Panc1 (cell line): Measurements from ENCODE around the gene NUDT22. TPM values are rescaled to one million over a fixed set of nuclear protein-coding genes. Genes with fewer than 3 reads are reported as not detected.

Source experiments
- ATAC-seq: fragments of 200-7000 bp; cut with Tn5 transposase; 2 replicates; pipeline ENCODE4 v1.9.1; 2020; ENCODE audit warnings: mild to moderate bottlenecking, moderate library complexity
- BruUV-seq: library from RNA; stranded (reverse); fragments of 400-500 nt; replicated peaks from 2 replicates; lab custom pipeline; 2021; lab: Mats Ljungman, UMichigan
- CTCF ChIA-PET: fragments of 300-600 bp; sonication (Branson Sonifier 250); formaldehyde crosslinking; loops from one replicate; lab custom pipeline; 2022; ENCODE audit warnings: antibody characterized with exemption; lab: Charles Lee
- POLR2A ChIA-PET: fragments of 300-600 bp; sonication (Branson Sonifier 250); formaldehyde crosslinking; loops from one replicate; lab custom pipeline; 2022; ENCODE audit warnings: antibody characterized with exemption; lab: Charles Lee
- DNase-seq: peaks from one replicate; pipeline ENCODE4 v3.0.0-alpha.2; 2010; ENCODE audit warnings: low read depth, low spot score
- H3K27ac ChIP-seq: 2 replicates; pipeline ENCODE4 v1.5.1; 2011; ENCODE audit warnings: mild to moderate bottlenecking, low read length, inconsistent platforms
- H3K27me3 ChIP-seq: fragments of 200-500 bp; sonication (Bioruptor generic); 2 replicates; pipeline ENCODE4 v1.6.0; 2014; ENCODE audit warnings: low read length, inconsistent platforms; ENCODE audit not compliant: control insufficient read depth, insufficient read depth
- H3K36me3 ChIP-seq: fragments of 200-500 bp; sonication (Bioruptor generic); 2 replicates; pipeline ENCODE4 v1.5.1; 2014; ENCODE audit warnings: inconsistent platforms, mild to moderate bottlenecking, low read length, moderate library complexity; ENCODE audit not compliant: control insufficient read depth, insufficient read depth
- H3K4me1 ChIP-seq: 2 replicates; pipeline ENCODE4 v1.5.1; 2011; ENCODE audit warnings: inconsistent platforms, mild to moderate bottlenecking, low read length, moderate library complexity; ENCODE audit not compliant: control insufficient read depth, insufficient read depth
- H3K4me3 ChIP-seq, 2 experiments: 2 replicates each; pipeline ENCODE4 v1.5.1; 2011 to 2012; ENCODE audit warnings: low read depth in 2 of 2, low read length in 2 of 2, mild to moderate bottlenecking in 2 of 2, inconsistent platforms in 1 of 2, moderate library complexity in 1 of 2
- H3K9me3 ChIP-seq: fragments of 200-500 bp; sonication (Bioruptor generic); 2 replicates; pipeline ENCODE4 v1.5.1; 2014; ENCODE audit warnings: low read depth, mild to moderate bottlenecking, inconsistent platforms, low read length, moderate library complexity; ENCODE audit not compliant: control insufficient read depth, insufficient read depth
- CTCF ChIP-seq: fragments of 450-650 bp; IDR thresholded peaks from 2 replicates; pipeline ENCODE4 v1.5.1; 2017; ENCODE audit warnings: mild to moderate bottlenecking
- POLR2AphosphoS5 ChIP-seq: IDR thresholded peaks from 2 replicates; pipeline ENCODE4 v1.6.1; 2012; ENCODE audit warnings: mild to moderate bottlenecking, low read depth, low read length, moderate library complexity
- SIN3A ChIP-seq: IDR thresholded peaks from 2 replicates; pipeline ENCODE4 v1.6.1; 2012; ENCODE audit warnings: low read depth, mild to moderate bottlenecking, low read length, moderate library complexity, borderline replicate concordance; ENCODE audit not compliant: insufficient read depth
- TCF7L2 ChIP-seq: IDR thresholded peaks from 2 replicates; pipeline ENCODE4 v1.6.1; 2011; ENCODE audit warnings: mild to moderate bottlenecking, low read depth, low read length, inconsistent platforms
- in situ Hi-C: cut with HindIII; loops from 2 replicates; pipeline ENCODE4 v1.10.0; 2016; ENCODE audit warnings: low sequenced_read_pairs, low pct_unique_long_range_greater_than_20kb
- intact Hi-C: fragments of 100-400 bp; cut with micrococcal nuclease; formaldehyde crosslinking; loops from one replicate; pipeline ENCODE4 v1.10.0; 2022; ENCODE audit not compliant: unreplicated experiment
- total RNA-seq: library from RNA; stranded (reverse); gene quantifications from one replicate; pipeline ENCODE4 v1.2.1, GENCODE V29; 2021; ENCODE audit not compliant: unreplicated experiment
- TF ChIP-seq, protein P1 (sequence below), 2 experiments: IDR thresholded peaks; 2 replicates each; pipeline ENCODE4 v1.6.1; 2011 to 2012; ENCODE audit warnings: low read depth in 2 of 2, control low read depth in 1 of 2, low read length in 1 of 2, mild to moderate bottlenecking in 1 of 2, moderate library complexity in 1 of 2; ENCODE audit not compliant: insufficient read depth in 1 of 2

The NUDT22 gene
- total RNA-seq, 1 experiment from 2014 or later, result 98.8 TPM

DNA sequence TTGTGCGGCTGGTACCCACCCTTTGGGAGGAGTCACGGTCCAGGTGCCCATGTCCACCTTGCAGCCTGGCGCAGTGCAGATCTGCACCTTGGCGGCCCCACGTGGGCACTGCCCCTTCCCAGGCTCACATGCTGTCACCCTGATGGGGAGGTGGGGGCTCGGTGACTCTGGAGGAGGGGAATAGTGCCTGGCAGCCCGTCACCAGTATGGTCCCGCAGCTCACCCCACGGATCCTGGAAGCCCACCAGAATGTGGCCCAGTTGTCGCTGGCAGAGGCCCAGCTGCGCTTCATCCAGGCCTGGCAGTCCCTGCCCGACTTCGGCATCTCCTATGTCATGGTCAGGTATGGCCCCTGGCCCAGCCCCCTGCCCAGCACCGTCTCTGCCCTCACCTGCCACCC lies 5.3 kb upstream of the NUDT22 start:
- ChIA-PET CTCF (no interaction called here), POLR2A (interaction anchor here (0.5 kb wide), 1 partner anchor 11 kb away, joined by 5 read pairs; no protein-coding TSS in a partner anchor)
- intact Hi-C loops, result no loop called here
- Histone ChIP-seq H3K9me3 (no peaks in the 10 kb centered on the region), H3K36me3 (peaks cover 2% of the 10 kb centered on the region), H3K27ac (no peak overlapping the region), H3K4me1 (no peaks in the 10 kb centered on the region; the same call in none of the 2 replicates), H3K27me3 (no peaks in the 10 kb centered on the region), H3K4me3 (no peak overlapping the region)
- DNase-seq (no peak), ATAC-seq (no peak; the same call in 1 of the 2 replicates)
- TF ChIP-seq, protein P1, sequence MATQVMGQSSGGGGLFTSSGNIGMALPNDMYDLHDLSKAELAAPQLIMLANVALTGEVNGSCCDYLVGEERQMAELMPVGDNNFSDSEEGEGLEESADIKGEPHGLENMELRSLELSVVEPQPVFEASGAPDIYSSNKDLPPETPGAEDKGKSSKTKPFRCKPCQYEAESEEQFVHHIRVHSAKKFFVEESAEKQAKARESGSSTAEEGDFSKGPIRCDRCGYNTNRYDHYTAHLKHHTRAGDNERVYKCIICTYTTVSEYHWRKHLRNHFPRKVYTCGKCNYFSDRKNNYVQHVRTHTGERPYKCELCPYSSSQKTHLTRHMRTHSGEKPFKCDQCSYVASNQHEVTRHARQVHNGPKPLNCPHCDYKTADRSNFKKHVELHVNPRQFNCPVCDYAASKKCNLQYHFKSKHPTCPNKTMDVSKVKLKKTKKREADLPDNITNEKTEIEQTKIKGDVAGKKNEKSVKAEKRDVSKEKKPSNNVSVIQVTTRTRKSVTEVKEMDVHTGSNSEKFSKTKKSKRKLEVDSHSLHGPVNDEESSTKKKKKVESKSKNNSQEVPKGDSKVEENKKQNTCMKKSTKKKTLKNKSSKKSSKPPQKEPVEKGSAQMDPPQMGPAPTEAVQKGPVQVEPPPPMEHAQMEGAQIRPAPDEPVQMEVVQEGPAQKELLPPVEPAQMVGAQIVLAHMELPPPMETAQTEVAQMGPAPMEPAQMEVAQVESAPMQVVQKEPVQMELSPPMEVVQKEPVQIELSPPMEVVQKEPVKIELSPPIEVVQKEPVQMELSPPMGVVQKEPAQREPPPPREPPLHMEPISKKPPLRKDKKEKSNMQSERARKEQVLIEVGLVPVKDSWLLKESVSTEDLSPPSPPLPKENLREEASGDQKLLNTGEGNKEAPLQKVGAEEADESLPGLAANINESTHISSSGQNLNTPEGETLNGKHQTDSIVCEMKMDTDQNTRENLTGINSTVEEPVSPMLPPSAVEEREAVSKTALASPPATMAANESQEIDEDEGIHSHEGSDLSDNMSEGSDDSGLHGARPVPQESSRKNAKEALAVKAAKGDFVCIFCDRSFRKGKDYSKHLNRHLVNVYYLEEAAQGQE (IDR thresholded peaks at IDR 0.05; ENCODE audit: insufficient read depth in 1 of 2, low read depth in 2 of 2, low read length in 1 of 2), result no peak
- BruUV-seq, result no TSS peak
- in situ Hi-C loops, result no loop called here

GRCh38 chr11:64222651-64223000 lies 3.4 kb upstream of the NUDT22 start:
- Histone ChIP-seq H3K4me1 (peaks cover 5% of the 10 kb centered on the region), H3K4me3 (no peak overlapping the region), H3K27ac (no peak overlapping the region), H3K36me3 (peaks cover 2% of the 10 kb centered on the region), H3K27me3 (no peaks in the 10 kb centered on the region), H3K9me3 (no peaks in the 10 kb centered on the region)
- ATAC-seq (no peak), DNase-seq (no peak)
- ChIA-PET POLR2A (no interaction called here), CTCF (no interaction called here)
- intact Hi-C loops, result no loop called here
- TF ChIP-seq, protein P1 (IDR thresholded peaks at IDR 0.05; ENCODE audit: insufficient read depth in 1 of 2, low read depth in 2 of 2, low read length in 1 of 2), result no peak
- TF ChIP-seq POLR2AphosphoS5 (no peak), CTCF (no peak), SIN3A (no peak), TCF7L2 (no peak)
- in situ Hi-C loops, result no loop called here
- no TSS peak for BruUV-seq
